Activated CD8-positive, alpha-beta memory T cell treated with anti-CD3 and anti-CD28 coated beads, Interleukin-2, amount 50 U/mL, for 4 hours (primary cell): ENCODE results near the gene PKP3.
"Not testable (repeated sequence)": the region's sequence is repeated elsewhere in the genome, so short reads cannot be mapped to it uniquely, and the experiment has no call there.

ENCODE experiments used
- DNase-seq: peaks from one replicate; pipeline ENCODE4 v3.0.0-alpha.2; 2020

The PKP3 gene

DNA sequence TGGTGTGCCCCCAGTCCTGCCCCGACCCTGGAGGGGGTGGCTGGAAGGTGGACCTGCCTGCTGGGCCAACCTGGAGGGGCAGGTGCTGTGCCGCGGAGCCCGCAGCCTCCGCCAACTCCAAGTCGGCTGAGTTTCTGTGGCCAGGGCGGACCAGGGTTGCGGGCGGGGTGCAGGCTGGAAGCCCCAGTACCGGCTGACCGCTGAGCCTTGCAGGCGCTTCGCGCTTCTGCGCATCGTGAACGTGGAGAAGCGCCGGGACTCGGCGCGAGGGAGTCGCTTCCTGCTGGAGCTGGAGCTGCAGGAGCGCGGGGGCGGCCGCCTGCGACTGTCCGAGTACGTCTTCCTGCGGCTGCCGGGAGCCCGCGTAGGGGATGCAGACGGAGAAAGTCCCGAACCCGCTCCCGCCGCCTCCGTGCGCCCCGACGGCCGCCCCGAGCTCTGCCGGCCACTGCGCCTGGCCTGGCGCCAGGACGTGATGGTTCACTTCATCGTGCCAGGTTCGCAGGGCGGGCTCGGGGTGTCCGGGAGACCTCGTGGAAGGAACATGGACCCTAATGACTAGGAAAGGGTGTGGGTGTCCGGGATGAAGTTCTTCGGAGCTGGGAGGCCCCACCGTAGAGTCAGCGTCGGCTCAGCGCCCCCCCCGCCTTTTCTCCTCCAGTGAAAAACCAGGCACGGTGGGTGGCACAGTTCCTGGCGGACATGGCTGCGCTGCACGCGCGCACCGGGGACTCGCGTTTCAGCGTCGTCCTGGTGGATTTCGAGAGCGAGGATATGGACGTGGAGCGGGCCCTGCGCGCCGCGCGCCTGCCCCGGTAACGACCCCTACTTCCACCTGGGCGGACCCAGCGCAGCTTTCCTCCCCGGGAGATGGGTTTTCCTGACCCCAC, 14.6 kb upstream of the PKP3 start:
- DNase-seq, result no peak

DNA sequence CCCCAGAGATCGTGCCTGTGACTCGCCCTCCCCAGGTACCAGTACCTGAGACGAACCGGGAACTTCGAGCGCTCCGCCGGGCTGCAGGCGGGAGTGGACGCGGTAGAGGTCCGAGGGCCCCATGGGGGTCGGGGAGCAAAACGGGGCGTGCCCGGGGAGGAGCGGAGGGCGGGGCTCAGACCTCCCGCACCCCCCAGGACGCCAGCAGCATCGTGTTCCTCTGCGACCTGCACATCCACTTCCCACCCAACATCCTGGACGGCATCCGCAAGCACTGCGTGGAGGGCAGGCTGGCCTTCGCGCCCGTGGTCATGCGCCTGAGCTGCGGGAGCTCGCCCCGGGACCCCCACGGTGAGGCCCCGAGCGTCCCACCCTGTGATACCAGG, 13.9 kb upstream of the PKP3 start:
- DNase-seq, result no peak

DNA sequence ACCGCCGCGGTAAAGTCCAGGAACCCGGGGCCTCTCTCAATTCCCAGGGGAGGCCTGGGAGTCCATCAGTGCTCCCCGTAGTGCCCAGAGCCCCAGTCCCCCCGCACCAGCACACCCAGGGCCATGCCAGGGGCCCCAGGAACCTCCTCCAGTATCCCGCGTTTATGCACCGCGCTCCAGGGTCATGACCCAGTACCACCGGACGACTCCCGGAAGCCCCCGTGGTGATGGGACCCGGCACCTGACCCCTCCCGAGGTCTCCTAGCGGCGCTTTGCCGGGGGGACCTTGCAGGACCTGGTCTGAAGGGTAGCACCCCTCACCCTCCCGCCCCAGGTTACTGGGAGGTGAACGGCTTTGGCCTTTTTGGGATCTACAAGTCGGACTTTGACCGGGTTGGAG, 13.5 kb upstream of the PKP3 start:
- no peak for DNase-seq

DNA sequence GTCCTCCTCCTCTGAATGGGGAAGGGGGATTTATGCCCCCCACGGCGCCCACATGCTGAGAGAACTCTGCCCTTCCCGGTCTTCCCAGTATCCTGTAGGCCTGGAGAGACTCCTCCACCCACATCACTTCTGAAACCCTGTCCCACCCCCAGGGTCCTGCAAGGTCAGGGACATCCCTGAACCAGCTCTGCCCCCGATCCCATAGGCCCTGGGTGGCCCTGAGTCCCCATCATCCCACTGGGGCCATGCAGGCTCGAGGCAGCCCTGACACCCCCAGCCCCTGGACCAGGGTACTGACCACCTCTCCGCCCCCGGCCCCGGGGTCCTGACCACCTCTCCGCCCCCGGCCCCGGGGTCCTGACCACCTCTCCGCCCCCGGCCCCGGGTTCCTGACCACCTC, 13.0 kb upstream of the PKP3 start:
- DNase-seq, result no peak

DNA sequence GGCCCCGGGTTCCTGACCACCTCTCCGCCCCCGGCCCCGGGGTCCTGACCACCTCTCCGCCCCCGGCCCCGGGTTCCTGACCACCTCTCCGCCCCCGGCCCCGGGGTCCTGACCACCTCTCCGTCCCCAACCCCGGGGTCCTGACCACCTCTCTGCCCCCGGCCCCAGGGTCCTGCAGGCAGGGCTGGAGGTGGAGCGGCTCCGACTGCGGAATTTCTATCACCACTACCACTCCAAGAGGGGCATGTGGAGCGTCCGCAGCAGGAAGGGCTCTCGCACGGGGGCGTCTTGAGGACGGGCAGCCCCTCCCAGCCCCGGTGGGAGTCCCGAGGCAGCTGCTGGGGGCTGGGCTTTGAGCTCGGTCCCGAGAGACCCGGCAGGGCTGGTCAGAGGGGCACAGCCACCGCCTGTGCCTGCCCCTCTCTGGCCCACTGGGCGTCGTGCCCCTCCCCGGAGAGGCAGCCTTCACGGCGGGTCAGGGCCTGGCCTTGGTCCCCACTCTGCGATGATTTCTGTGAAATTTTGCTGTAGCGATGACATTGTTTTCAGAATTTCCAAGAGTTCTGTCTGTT, 12.4 kb upstream of the PKP3 start:
- DNase-seq, result no peak

DNA sequence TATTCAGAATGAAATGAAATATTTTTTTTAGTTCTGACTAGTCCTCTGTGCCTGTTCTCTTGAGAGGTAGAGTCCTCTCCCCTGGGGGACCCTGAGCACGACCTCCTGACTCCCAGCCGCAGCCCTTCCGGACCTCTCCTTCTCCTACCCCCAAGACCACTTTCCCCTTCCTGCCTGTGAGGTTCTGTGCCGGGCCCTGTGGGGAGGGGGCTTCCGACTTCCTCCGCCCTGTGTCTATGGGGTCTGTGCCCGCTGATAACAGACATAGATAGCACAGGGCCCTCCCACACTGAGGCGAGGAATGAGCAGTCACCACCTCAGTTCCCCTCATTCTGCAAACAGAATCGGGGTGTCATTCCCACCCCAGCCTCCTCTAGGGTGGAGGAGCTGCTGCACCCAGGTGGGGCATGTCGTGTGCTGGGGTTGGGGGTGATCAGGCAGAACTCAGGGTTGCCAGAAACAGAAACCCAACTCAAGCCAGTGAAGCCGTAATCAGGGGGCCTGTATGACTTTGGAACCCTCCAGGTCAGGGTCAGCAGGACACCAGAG, 11.9 kb upstream of the PKP3 start:
- DNase-seq, result no peak

DNA sequence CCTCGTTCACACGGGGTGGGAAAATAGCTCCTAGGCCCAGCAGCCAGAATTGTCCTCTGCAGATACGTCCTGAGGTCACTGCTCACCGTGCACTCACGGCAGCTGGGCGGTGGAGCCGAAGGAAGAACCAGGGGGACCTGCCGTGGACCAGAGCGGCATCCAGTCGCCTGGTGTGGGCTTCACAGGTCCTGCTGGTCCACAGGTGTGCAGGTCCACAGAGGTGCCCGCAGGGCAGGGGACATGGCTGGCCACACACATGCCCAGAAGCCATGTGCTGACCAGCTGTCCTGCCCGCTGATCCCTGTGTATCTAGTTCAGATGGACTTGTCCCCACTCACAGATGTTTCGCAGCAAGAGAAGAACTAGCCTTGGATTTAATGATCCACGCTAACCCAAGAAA, 10.6 kb upstream of the PKP3 start:
- no peak for DNase-seq

DNA sequence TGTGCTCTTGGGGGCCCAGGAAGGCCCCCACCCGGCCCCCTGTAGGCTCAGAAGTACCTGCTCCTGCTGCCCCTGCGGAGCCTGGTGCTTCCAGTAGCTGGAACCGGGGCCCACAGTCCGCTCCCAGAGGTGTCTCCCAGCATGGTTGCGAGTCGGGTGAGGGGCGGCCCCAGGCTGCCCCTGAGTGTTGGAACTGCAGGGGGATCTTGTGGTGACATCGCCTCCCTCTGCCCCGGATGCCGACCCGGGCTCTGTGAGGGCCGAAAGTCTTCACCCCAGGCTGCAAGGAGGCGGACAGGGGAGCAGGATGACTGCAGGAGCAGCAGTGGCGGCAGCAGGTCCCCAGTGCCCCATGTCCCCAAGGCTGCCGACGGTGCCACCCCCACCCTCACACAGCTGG, 9.5 kb upstream of the PKP3 start:
- DNase-seq, result no peak

DNA sequence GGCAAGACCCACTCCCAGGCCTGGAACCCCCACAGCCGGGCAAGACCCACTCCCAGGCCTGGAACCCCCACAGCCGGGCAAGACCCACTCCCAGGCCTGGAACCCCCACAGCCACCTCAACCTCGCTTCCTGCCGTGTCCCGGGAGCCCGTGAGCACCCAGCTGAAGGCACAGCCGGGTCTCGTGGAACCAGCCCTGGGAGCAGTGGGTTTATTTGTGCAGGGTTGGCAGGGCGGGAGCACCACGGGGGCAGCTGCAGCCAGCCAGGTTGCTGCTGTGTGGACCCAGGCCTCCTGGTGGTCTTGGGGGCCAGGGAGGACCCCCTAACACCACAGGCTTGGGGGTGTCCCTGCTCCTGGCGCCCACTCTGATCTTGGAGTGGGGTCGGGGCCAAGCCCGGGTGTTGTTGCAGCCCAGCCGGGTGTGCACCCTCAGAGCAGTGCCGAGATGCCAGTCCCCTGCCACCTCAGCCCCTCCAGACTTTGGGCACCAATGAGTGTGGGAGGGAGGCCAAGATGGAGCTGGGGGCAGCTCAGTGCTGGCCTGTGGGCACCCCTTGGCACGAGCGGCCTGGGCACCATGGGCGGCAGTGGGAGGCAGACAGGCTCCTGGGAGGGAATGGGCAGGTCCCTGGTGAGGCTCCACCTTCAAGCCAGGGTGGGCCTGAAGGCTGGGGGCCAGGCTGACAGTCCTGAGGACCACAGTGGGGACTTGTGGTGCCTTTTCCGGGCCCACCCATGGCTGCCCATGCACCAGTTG, 8.2 kb upstream of the PKP3 start:
- DNase-seq, result no peak

DNA sequence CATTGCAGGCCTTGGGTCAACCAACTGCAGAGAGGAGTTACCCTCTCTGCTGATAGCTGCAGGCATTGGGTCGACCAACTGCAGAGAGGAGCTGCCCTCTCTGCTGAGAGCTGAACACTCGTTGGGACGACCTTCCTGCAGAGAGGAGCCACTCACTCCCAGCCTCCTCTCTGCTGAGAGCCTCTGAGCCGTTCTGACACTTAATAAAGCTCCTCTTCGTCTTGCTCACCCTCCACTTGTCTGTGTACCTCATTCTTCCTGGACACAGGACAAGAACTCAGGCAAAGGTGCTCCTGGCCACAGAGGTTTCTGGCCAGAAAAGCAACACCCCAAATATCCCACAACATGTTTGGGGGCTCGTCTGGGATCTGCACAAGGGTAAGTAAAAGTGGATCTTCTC, 7.5 kb upstream of the PKP3 start:
- no peak for DNase-seq

DNA sequence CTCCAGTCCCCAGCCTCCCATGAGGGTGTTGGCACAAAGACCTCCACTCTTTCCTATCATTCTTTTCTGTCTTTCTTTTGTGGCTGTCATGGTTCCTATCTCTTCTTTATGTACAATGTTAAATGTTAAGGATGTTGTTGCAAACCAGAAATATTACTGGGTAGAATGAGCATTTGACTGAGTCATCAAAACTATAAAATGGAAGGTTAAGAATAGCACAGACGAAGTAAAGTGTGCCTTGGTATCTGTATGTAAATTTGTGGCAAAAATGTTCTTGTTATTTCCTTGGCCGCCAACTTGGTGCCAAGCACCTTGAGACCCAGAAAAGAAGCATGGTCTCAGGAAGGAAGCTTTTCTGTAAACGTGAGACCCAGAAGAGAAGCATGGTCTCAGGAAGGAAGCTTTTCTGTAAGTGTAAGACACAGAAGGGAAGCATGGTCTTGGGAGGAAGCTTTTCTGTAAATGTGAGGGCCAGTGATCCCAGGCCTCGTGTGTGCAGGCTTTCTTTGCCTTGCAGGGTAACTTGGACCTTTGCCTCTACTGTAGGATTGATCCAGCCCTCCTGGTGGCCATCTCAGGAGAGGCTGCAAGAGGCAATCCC, 6.7 kb upstream of the PKP3 start:
- no peak for DNase-seq

DNA sequence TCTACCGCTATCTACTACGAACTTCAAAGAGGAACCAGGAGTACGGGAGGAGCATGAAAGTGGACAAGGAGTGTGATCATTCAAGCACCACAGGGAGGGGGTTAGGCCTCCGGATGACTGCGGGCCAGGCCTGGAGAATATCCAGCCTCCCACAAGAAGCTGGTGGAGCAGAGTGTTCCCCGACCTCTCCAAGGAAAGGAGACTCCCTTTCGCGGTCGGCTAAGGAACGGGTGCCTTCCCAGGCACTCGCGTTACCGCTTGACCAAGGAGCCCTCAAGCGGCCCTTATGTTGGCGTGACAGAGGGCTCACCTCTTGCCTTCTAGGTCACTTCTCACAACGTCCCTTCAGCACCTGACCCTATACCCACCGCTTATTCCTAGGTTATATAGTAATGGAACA, 4.6 kb upstream of the PKP3 start:
- not testable (repeated sequence) for DNase-seq

DNA sequence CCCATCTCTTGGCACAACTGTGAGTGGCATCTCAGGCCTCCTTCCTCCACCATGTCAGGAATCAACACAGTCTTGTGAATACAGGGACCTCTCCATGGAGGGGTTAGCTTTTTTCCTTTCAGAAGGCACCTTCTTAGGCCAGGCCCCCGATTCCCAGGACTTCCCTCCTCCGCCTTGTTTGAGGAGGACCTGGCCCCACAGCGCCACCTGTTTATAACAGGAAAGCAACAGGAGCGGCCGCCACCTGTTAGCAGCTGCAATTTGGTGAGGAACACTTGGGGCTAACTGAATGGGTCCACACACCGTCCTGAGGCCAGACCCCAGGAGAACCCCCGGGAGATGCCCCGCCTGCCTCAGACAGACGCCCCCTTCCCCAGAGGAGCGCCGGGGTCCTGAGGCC, 3.8 kb upstream of the PKP3 start:
- no peak for DNase-seq

DNA sequence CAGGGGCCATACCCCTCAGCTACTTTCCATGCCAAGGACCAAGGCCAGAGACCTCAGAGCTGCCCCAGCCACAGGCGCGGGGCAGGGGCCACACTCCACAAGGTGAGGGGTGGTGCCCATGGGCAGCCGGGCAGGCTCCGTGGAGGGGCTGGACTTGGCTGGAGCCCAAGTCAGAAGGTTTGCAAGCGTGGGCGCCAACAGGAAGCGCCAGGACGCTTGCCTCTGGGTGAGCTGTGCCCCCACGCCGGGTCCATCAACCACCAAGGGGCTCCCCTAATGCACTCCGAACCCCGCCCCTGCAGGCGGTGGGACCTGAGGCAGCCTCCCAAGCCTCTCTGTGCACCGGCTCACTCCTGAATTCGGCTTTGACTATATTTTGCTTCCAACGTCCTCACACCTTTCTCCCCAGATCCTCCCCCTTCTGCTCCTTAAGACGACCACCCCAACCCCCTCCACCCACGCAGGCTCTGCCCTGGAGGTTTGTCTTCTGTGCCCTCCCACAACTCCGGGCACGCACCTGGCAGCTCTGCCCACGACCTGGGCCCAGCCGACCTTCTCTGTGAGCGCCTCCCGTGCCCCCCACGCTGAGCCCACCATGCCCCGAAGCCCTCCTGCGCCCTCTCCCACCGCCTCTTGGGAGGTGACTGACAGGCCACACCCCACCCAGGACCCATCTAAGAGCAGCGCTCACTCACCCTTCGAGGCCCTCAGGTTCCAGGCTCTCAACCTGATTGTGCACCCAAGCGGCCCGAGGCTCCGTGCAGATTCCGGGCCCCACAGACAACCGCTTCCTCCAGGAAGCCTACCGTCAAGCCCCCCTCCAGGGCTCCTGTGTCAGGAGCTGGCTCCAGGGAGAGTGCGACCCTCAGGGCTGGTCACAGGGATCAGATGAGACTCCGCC, 2.6 kb upstream of the PKP3 start:
- DNase-seq, result no peak

DNA sequence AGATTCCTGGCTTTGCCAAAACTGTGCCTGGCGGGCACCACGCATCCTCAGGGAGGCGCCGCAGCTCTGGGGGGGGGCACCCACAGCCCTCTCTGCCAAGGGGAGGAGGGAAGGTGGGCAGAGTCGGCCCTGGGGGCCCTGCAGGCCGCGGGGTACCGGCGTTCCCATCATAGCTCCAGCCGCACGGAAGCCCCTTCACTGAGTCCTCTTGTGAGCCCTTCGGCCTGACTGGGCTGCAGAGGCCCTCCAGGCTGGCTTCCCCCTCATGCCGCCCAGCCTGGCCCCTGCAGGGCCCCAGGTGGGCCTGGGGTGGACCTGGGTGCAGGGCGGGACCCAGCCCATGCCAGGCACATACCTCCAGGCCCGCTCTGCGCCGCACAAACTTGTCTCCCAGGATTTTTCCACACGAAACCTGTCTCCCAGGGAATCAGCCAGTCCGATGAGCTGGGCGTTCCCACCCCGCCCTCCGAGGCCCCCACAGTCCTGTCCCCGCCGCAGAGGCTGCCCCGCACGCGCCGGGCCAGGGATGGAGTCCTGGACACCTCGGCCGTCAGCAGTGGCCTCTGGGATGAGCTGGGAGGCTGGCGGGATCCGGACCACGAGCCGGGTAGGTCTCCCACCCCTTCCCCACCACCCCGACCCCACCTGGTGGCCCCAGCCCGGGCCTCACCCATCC, 1.8 kb upstream of the PKP3 start:
- no peak for DNase-seq

DNA sequence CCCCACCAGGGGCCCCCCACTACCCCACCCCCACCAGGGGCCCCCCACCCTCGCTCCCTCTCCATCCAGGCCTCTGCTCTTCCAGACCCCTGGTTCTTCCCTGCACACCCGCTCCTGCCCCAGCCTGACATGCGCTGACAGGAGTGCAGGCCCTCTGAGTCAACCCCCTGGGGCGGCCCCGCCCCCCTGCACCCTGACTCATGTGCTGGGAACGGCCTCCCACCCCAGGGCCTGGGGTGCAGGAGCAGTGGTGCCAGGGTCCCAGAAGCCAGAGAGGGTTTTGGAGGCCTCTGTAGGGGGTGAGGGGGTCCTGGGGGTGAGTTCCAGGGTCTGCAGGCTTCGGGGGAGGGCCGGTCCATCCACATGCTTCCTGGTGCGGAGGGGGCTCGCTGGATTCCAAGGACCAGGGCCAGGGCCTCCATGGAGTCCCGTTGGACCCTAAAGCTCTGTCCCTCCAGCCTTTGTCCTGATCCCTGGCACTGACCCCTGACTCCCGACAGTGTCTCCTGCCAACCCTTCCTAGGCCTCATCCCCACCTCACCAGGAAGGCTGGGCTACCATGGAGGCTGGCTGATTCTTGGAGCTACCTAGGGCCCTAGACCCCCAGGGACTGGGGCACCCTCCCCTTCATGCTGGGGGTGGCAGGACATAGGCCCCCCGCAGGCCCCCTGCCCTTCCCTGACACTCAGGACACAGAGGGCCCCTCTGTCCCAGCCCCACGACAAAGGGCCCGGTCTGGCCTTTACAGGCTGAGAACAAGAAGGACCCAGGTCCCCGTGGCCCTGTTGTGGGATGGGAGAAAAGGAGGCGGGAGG, 583 bp upstream of the PKP3 start:
- peak; percentile 50 for DNase-seq

DNA sequence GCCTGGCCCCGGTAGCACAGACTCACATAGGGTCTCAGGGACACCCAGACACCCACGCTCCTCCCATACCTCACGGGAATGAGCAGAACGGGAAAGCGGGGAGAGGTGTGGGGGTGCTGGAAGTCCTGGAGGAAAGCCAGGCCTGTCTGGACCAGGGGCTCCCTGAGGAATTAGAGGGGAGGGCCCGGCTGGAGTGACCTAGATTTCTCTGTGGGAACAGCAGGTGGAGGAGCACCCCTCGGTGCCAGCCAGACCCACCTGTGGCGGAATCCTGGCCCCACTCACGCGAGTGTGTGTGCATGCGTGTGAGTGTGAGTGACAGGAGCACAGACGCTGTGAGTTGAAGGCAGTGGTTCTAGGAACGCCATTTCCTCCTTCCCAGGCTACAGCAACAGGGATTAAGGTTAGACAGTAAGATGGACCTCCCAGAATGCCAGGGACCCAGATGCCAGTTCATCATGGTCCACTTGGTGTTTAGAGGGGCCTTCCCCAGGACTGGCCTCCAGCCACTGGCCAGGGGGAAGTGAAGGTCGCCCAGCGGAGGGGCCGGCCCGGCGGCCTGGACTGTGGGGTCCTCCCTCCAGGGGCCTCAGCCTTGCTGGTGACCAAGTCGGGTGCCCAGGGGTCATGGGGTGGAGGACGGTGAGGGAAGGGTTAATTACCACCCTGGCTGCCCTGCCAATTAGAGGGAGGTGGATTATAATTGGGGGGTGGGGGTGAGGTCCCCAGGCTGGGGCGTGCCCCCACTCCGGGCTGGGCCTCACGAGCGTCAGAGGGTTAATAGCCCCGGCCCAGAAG, 1.0 kb downstream of the PKP3 start:
- no peak for DNase-seq

DNA sequence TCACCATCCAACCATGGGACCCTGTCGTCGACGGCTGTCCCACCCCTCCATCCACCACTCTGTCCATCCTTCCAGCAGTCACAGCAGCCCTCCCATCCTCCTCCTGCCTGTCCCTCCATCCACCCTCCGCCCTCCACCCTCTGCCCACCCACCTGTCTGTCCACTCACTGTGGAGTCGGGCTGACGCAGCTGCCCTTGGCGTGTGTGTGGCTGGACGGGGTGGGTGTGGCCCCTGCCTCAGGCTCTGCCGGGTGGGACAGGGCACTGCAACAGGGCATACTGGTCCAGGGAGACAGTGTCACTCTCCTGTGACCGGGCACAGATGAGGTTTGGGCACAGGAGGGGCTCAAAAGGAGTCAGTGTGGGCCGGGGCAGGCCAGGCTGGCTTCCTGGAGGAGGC, 1.9 kb downstream of the PKP3 start:
- DNase-seq, result no peak

DNA sequence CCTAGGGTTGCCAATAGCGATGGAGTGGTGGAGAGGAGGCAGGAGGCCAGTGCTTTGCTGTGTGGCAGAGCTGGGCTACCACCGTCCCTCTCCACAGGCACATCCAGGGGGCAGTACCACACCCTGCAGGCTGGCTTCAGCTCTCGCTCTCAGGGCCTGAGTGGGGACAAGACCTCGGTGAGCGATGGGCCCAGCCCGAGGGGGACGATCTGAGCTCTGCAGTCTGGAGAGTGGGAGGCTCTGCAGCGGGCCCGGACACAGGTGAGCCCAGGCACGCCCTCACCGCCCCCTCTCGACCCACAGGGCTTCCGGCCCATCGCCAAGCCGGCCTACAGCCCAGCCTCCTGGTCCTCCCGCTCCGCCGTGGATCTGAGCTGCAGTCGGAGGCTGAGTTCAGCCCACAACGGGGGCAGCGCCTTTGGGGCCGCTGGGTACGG, 2.5 kb downstream of the PKP3 start:
- no peak for DNase-seq
